AG09309 (cell line): Measurements from ENCODE around the gene IQUB.

ENCODE experiments used
- DNase-seq: peaks from one replicate; pipeline ENCODE4 v3.0.0-alpha.2; 2010; ENCODE audit warnings: low read depth
- H3K4me3 ChIP-seq: 2 replicates; pipeline ENCODE4 v1.5.1; 2011; ENCODE audit warnings: mild to moderate bottlenecking, low read depth, low read length, moderate library complexity; ENCODE audit not compliant: control insufficient read depth
- CTCF ChIP-seq: IDR thresholded peaks from 2 replicates; pipeline ENCODE4 v1.5.1; 2011; ENCODE audit warnings: mild to moderate bottlenecking, low read depth, low read length, inconsistent platforms; ENCODE audit not compliant: insufficient read depth, control insufficient read depth; ENCODE audit errors: missing control alignments

IQUB gene

DNA sequence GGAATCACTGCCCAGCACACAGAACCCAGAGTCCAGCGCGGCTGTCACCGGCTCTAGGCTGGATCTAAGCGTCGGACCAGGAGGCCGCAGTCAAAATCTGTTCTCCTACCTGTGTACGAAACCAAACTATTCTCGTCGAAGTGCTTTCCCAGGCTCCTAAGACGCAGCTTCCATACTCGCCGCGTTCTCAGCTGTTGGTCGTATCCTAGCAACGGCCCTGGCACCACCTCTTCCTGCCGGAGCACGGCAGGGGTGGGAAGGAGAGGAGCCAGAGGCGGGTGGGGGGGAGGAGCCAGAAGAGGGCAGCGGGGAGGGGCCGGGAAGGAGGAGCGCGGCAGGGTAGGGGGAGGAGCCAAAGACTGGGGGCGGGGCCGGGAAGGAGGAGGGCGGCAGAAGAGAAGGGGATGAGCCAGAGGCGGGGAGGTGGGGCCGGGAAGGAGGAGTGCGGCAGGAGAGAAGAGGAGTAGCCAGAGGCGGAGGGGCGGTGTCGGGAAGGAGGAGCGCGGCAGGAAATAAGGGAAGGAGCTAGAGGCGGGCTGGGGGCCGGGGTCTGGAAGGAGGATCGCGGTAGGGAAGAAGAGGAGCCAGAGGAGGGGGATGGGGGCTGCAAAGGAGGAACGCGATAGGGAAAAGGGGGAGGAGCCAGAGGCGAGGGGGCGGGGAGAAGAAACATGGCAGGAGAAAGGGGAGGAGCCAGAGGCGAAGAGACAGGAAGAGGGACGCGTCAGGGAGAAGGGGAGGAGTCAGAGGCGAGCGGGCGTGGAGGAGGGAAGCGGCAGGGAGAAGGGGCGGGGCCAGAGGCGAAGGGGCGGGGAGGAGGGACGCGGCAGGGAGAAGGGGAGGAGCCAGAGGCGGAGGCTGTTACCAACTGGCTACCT is at the start of gene IQUB:
TSS of gene IQUB (minus strand) at position 213 of the 878 bp plus-strand sequence. CDS start 22,255 bp downstream, outside the sequence.
- DNase-seq, result peak; percentile 84
- H3K4me3 ChIP-seq, result peak within 1 kb of the TSS; percentile 86
- TF ChIP-seq CTCF, result no peak

DNA sequence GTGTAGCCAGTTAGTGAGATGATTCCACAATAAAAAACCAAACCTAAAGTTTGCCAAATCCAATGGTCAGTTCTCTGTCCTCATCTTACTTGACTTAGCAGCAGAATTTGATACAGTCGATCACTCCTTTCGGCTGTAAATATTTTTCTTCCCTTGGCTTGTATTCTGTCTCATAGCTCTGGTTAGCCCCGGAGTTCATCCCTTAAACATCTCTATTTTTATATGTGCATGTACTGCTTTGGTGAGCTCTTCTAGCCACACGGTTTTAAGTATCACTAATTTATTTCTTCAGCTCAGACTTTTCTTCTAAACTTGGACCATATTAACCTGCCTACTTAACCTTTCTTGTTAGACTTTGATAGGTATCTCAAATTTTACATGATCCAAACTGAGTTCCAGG is 49.4 kb upstream of the IQUB start:
- DNase-seq, result no peak
- no peak for TF ChIP-seq CTCF
- H3K4me3 ChIP-seq, result no peak overlapping the region

DNA sequence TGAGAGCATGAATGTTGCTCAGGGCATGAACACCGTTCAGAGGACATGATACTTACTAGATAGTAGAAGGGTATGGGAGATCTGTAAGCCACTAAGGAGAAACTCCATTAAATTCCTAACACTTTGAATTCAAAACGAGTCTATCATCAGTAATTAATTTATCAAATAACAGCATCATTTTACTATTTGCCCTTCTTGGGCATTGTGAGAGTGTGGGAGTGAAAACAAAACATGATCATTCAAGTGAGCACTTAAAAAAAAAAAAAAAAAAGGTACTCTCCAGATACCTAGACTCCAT is 46.7 kb upstream of the IQUB start:
- TF ChIP-seq CTCF, result no peak

DNA sequence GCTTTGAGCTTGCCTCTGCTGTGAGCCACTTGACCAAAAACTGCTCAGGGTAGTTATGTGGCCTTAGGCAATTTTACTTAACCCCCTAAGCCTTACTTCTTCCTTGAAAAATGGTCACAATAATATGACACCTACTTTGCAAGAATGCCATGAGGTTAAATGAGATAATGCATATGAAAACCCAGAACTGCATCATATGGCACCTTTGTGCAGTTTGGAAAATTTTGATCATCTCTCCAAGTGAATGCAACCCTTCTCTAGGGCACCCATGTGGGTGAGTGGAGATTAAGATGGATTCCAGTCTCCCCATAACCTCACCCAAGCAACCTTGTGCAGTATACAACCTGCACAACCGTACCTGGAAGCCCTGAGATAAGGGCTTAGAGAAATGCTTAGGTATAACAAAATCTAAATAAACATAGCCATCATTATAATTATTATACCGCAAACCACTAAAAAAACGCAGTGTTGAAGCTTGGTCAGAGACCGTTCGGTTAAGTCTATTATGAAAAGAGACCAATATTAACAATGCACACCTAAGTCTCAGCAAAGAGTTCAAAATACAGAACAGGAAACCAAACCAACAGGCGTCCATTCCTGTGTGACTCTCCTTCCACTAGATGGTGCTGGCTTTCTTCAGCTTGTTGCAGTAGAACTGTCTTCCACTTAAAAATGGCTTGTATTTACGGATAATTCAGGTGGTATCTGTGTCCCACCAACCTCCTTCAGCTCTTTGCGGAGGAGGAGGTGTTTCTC is 46.2 kb upstream of the IQUB start:
- no peak overlapping the region for H3K4me3 ChIP-seq
- DNase-seq, result peak; percentile 13

More for the DNA sequence above, 46.7 kb upstream of the IQUB start:
- no peak overlapping the region for H3K4me3 ChIP-seq
- DNase-seq, result no peak

GRCh38 chr7:123579416-123579815 is 45.0 kb upstream of the IQUB start:
- TF ChIP-seq CTCF, result no peak

More for the DNA sequence above, 46.2 kb upstream of the IQUB start:
- peak; percentile 84 for TF ChIP-seq CTCF

GRCh38 chr7:123573896-123574467 is 39.6 kb upstream of the IQUB start:
- H3K4me3 ChIP-seq, result no peak overlapping the region
- no peak for TF ChIP-seq CTCF
- no peak for DNase-seq

More at GRCh38 chr7:123579416-123579815, 45.0 kb upstream of the IQUB start:
- H3K4me3 ChIP-seq, result no peak overlapping the region
- no peak for DNase-seq
